T-helper 22 cell (primary cell): ENCODE results near the gene DDX53.

ENCODE experiments used
- DNase-seq: peaks from one replicate; pipeline ENCODE4 v3.0.0-alpha.2; 2020; ENCODE audit warnings: low read depth

The DDX53 gene

GRCh38 chrX:23052324-23052723 lies 52.6 kb downstream of the DDX53 start:
- no peak for DNase-seq
